SU-DHL-6 (cell line): Measurements from ENCODE around the gene NPW.

Source experiments
- H2AFZ ChIP-seq: fragments of 200-600 bp; sonication (generic); 2 replicates; pipeline ENCODE4 v1.6.1; 2014; ENCODE audit warnings: low read depth, mild to moderate bottlenecking, moderate library complexity, mixed read lengths, antibody characterized with exemption, low read length; ENCODE audit not compliant: severe bottlenecking
- H3F3A ChIP-seq: fragments of 200-600 bp; shearing (Covaris generic); 2 replicates; pipeline ENCODE4 v1.6.0; 2016; ENCODE audit warnings: antibody characterized with exemption, mild to moderate bottlenecking; ENCODE audit not compliant: insufficient read depth
- H3K27ac ChIP-seq: fragments of 200-600 bp; sonication (generic); 2 replicates; pipeline ENCODE4 v1.5.1; 2016; ENCODE audit warnings: low read depth, mild to moderate bottlenecking, low read length, moderate library complexity, mixed read lengths
- H3K27me3 ChIP-seq: fragments of 200-600 bp; sonication (generic), shearing (Covaris generic); 2 replicates; pipeline ENCODE4 v1.6.0; 2014; ENCODE audit warnings: mild to moderate bottlenecking, low read length
- H3K36me3 ChIP-seq: fragments of 200-600 bp; sonication (generic); 2 replicates; pipeline ENCODE4 v1.6.1; 2014; ENCODE audit warnings: mild to moderate bottlenecking, low read length, mixed read lengths
- H3K4me2 ChIP-seq: fragments of 300-600, 200-600 bp; shearing (Covaris generic), sonication (generic); 2 replicates; pipeline ENCODE4 v1.6.0; 2014; ENCODE audit warnings: low read length, low read depth, mild to moderate bottlenecking; ENCODE audit not compliant: poor library complexity, severe bottlenecking
- H3K4me3 ChIP-seq: fragments of 200-600 bp; sonication (generic); 2 replicates; pipeline ENCODE4 v1.5.1; 2014; ENCODE audit warnings: antibody characterized with exemption, low read length, mild to moderate bottlenecking, mixed read lengths; ENCODE audit not compliant: insufficient read depth, poor library complexity, severe bottlenecking
- H3K79me2 ChIP-seq: fragments of 200-600 bp; sonication (generic); 2 replicates; pipeline ENCODE4 v1.6.1; 2014; ENCODE audit warnings: mild to moderate bottlenecking, low read length, moderate library complexity; ENCODE audit not compliant: insufficient read depth
- H3K9ac ChIP-seq: fragments of 200-600 bp; sonication (generic); 2 replicates; pipeline ENCODE4 v1.7.0; 2014; ENCODE audit warnings: mild to moderate bottlenecking, low read length
- H3K9me2 ChIP-seq: fragments of 200-600 bp; sonication (generic); replicated peaks from 2 replicates; pipeline ENCODE4 v1.6.1; 2014; ENCODE audit warnings: low read length; ENCODE audit not compliant: insufficient read depth
- H3K9me3 ChIP-seq: fragments of 200-600 bp; sonication (generic); 2 replicates; pipeline ENCODE4 v1.6.1; 2014; ENCODE audit warnings: low read length, mixed read lengths; ENCODE audit not compliant: insufficient read depth
- H4K20me1 ChIP-seq: fragments of 200-600 bp; sonication (generic); 2 replicates; pipeline ENCODE4 v1.6.1; 2014; ENCODE audit warnings: low read depth, mild to moderate bottlenecking, antibody characterized with exemption, low read length, moderate library complexity, mixed read lengths
- EZH2phosphoT487 ChIP-seq: fragments of 200-600 bp; sonication (generic), shearing (Covaris generic); conservative IDR thresholded peaks from 2 replicates; pipeline ENCODE4 v1.6.1; 2018; ENCODE audit warnings: mild to moderate bottlenecking, antibody characterized with exemption, low read length, moderate library complexity, mixed read lengths
- TF ChIP-seq, protein P1 (sequence below): fragments of 200-600 bp; sonication (generic); IDR thresholded peaks from one replicate; pipeline ENCODE4 v1.5.1; 2017; ENCODE audit warnings: antibody characterized with exemption, mild to moderate bottlenecking, low read length, moderate library complexity; ENCODE audit not compliant: insufficient read depth, poor library complexity, severe bottlenecking

Gene NPW

DNA sequence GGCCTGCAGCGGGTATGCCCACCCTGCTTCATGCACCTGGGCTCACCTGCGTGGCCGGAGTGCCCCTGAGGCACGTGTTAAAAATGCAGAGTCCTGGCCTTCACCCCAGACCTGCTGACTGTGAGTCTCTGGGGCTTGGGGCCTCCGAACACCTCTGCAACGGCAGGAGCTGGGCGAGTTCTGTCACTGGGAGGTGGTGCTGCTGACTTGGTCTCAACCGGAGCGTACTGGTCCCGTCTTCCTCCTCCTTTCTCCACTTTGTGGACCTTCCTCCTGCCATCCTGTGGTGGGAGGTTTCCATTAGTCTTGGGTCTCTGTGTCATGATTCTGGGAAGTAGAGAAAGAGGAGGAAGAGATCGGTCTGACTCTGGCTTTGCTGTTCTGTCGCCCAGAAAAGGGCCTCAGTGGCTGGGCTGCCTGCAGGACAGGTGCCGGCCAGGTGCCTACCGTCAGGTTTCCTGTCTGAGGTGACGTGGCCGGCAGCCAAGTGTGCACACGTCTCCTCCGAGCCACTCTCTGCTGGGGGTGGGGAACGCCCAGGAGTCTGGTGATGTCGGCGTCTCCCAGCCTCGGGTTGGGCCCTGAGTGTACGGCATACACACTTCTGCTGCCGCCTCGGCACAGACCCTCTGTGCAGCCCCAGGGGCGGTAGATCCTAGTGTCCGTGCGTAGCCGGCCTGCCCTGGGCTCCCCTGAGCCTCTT is 35.1 kb downstream of the NPW start:
- Histone ChIP-seq H2AFZ (no peak overlapping the region), H3K4me2 (no peak overlapping the region), H3K79me2 (no peaks in the 10 kb centered on the region), H3F3A (no peaks in the 10 kb centered on the region), H3K36me3 (no peaks in the 10 kb centered on the region), H4K20me1 (no peaks in the 10 kb centered on the region), H3K9me2 (no peaks in the 10 kb centered on the region), H3K4me3 (no peak overlapping the region), H3K9ac (no peak overlapping the region), H3K27me3 (no peaks in the 10 kb centered on the region), H3K27ac (no peak overlapping the region), H3K9me3 (no peaks in the 10 kb centered on the region)
- TF ChIP-seq, protein P1, sequence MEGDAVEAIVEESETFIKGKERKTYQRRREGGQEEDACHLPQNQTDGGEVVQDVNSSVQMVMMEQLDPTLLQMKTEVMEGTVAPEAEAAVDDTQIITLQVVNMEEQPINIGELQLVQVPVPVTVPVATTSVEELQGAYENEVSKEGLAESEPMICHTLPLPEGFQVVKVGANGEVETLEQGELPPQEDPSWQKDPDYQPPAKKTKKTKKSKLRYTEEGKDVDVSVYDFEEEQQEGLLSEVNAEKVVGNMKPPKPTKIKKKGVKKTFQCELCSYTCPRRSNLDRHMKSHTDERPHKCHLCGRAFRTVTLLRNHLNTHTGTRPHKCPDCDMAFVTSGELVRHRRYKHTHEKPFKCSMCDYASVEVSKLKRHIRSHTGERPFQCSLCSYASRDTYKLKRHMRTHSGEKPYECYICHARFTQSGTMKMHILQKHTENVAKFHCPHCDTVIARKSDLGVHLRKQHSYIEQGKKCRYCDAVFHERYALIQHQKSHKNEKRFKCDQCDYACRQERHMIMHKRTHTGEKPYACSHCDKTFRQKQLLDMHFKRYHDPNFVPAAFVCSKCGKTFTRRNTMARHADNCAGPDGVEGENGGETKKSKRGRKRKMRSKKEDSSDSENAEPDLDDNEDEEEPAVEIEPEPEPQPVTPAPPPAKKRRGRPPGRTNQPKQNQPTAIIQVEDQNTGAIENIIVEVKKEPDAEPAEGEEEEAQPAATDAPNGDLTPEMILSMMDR, result no peak
- TF ChIP-seq EZH2phosphoT487, result no peak

DNA sequence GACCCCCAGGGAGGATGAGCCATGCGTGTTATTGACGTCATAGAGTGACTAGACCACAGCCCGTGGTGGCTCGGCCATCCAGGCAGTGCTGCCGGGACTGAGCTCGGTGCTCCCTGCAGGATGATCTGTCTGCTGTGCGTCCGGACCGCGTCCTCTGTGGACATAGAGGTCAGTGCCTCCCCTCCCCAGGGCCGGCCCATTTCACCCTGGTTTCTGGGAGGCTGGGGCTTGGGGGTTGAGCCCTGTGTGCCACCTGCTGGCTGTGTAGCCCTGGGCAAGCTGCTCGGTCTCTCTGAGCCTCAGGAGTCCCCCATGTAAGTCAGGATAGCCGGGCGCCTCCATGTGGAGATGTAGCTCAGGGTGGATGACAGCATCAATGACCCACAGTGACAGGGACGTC is 36.5 kb downstream of the NPW start:
- Histone ChIP-seq H4K20me1 (no peaks in the 10 kb centered on the region), H3K36me3 (no peaks in the 10 kb centered on the region), H3K27ac (no peak overlapping the region), H2AFZ (no peak overlapping the region), H3F3A (no peaks in the 10 kb centered on the region), H3K79me2 (no peaks in the 10 kb centered on the region), H3K9me3 (no peaks in the 10 kb centered on the region), H3K4me3 (no peak overlapping the region), H3K9ac (no peak overlapping the region), H3K27me3 (no peaks in the 10 kb centered on the region), H3K9me2 (no peaks in the 10 kb centered on the region), H3K4me2 (no peak overlapping the region)
- no peak for TF ChIP-seq EZH2phosphoT487
- TF ChIP-seq, protein P1, result no peak

DNA sequence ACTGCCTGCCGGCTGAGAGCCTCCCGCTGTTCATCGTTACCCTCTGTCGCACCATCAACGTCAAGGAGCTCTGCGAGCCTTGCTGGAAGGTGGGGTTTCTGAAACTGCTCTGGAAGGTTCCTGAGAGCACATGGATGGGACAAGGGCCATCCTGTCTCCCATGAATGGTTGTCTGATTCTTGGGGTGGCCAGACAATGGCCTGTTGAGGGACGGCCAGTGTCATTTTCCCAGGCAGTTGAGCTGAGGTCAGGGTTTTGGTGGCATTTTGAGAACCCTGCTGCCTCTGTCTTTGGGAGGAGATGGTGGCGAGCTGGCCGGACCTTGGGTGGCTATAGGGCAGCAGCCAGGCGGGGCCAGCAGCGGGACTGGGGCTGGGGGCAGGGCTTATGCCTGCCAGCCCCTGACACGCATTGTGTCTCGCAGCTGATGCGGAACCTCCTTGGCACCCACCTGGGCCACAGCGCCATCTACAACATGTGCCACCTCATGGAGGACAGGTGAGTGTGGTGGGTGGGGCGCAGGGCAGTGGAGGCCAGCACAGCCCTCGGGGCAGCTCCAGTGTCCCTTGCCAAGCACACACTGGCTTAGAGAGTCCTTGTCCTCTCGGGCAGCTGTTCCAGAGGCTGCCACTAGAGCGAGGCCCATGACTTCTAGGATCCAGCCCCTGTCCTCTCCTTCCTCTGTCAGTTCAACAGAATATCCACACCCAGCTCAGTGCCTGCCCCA is 37.3 kb downstream of the NPW start:
- Histone ChIP-seq H3K9me2 (no peaks in the 10 kb centered on the region), H3K9ac (no peak overlapping the region), H3K9me3 (no peaks in the 10 kb centered on the region), H4K20me1 (no peaks in the 10 kb centered on the region), H3K4me2 (no peak overlapping the region), H3K4me3 (no peak overlapping the region), H3K79me2 (no peaks in the 10 kb centered on the region), H2AFZ (no peak overlapping the region), H3K27ac (no peak overlapping the region), H3K27me3 (no peaks in the 10 kb centered on the region), H3F3A (no peaks in the 10 kb centered on the region), H3K36me3 (no peaks in the 10 kb centered on the region)
- TF ChIP-seq, protein P1, result no peak
- no peak for TF ChIP-seq EZH2phosphoT487
